Esophagus squamous epithelium (tissue), 4 donors: ENCODE data around the gene KCNMA1.

Experiments
- CTCF ChIP-seq, 6 experiments: fragments of 450-650 bp in 4 of 6; fragments of 200-600 bp in 2 of 6; sonication (generic) in 2 of 6; IDR thresholded peaks; one replicate each; pipeline ENCODE4 v1.5.1; 2016 to 2019; ENCODE audit warnings: antibody characterized with exemption in 6 of 6, mild to moderate bottlenecking in 4 of 6, moderate library complexity in 4 of 6
- POLR2A ChIP-seq, 4 donors: fragments of 450-650 bp; IDR thresholded peaks; one replicate each; pipeline ENCODE4 v1.6.1; 2017; ENCODE audit warnings: antibody characterized with exemption in 4 of 4, mild to moderate bottlenecking in 4 of 4, moderate library complexity in 3 of 4

GRCh38 chr10:77205135-77205534 is 432.5 kb downstream of the KCNMA1 start:
- TF ChIP-seq CTCF (IDR thresholded peaks at IDR 0.05) (no peak), POLR2A (IDR thresholded peaks at IDR 0.05) (no peak)
